ENCODE measurements around the gene ASB10.
A peak's percentile ranks its signal among the peaks of the same experiment; 100 is the strongest.

The ASB10 gene

GRCh38 chr7:151189038-151189437 lies 2.0 kb upstream of the ASB10 start:
- no peak for DNase-seq (ENCODE audit: extremely low read depth in 1 of 2, low read depth in 1 of 2)

GRCh38 chr7:151188252-151188542 lies 1.1 kb upstream of the ASB10 start:
- DNase-seq (ENCODE audit: extremely low read depth in 1 of 2, low read depth in 1 of 2) = no peak

DNA sequence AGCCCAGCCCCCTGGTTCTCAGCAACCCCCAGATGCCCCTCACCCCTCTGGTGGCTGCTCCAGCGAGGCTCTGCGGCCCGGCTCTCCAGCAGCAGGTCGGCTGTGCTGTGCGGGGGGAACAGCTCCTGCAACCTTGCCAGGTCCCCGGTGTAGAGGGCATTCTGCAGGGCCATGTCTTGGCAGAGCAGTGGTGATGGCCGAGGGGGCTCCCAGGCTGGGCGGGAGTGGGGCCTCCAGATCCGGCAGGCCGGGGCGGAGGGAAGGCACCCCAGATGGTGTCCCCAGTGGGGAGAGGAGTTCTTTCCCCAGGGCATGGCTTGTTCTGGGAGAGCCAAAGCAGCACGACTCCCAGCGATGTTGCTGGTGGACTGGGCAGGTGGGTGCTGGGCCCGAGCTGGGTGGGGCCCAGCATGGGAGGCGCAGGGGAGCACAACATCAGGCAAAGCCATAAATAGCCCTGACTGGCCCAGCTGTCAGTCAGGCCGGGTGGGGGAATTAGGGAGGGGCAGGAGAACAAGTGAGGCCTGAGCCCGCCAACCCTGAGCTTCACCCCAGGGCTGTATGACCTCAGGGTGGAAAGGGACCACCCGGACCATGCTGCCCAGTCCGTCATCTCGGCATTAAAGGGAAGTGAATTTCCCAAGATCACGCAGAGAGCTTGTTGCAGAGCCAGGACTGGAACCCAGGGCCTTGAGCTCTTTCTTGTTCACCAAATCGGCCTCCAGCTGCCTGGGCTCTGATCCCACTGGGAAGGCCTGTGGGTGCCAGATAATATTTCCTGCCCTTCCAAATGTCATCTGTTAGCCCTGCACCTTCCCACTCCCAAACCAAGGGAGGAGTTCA lies 580 bp upstream of the ASB10 start:
- DNase-seq (ENCODE audit: extremely low read depth in 1 of 2, low read depth in 1 of 2) = no peak

DNA sequence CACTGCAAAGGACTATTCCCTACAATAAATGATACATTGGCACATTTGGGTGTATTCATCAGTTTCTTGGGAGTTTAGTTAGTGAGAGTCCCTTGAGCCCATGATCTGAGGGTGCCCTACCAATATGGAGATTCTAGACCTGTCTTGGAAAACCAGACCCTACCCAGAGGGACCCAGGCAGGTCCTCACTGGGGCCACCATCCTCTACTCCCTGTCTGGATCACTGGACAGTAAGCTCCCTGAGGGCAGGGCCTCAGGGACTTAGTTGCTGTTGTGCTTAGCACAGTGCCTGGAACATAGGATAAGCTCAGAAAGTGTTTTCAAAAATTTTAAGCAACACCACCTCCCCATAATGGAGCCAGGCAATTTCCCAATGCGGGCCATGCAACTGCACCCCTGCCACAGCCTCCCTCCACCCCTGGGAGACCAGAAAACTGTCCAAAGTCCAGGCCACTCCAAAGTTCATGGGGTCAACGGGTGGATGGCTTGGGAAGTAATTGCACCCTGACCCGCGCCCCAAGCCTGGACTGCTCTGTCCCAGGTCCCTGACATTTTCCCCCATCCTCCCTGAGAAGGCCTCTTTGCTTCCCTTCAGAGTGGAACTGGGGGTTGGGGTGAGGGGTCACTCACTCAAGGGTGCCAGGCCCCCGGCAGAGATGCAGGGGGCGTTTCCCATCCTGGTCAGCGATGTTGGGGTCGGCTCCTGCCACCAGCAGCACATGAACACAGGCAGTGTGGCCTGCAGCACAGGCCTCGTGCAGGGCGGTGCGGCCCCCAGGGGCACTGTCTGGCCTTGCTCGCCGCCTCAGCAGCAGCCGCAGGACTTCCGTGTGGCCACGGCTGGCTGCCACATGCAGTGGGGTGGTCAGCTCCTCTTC lies 1.0 kb downstream of the ASB10 start:
- DNase-seq (ENCODE audit: extremely low read depth in 1 of 2, low read depth in 1 of 2) = no peak

DNA sequence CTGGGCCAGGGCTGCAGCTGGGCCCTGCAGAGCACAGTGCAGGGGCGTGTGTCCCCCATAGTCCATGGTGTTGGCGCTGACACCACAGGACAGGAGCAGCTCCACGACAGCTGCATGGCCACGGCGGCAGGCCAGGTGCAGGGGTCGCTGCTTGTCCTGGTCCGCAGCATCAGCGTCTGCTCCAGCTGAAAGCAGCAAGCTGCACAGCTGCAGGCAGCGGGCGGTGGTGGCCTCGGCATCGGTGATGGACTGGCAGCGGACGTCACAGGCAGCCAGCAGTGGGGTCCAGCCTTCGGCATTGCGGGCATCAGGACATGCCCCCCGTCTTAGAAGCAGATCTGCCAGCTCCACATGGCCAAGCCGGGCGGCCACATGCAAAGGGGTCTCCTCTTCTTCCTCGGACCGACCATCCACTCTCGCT lies 6.0 kb downstream of the ASB10 start:
- no peak for DNase-seq (ENCODE audit: extremely low read depth in 1 of 2, low read depth in 1 of 2)

- no peak for DNase-seq (ENCODE audit: extremely low read depth in 1 of 2, low read depth in 1 of 2)
These were observed 7.1 kb downstream of the ASB10 start for GRCh38 chr7:151179946-151180345.

- DNase-seq (ENCODE audit: extremely low read depth in 1 of 2, low read depth in 1 of 2) = no peak
These were observed 7.7 kb downstream of the ASB10 start for GRCh38 chr7:151179287-151179860.

GRCh38 chr7:151178831-151179230 lies 8.2 kb downstream of the ASB10 start:
- DNase-seq (ENCODE audit: extremely low read depth in 1 of 2, low read depth in 1 of 2) = no peak

- no peak for DNase-seq (ENCODE audit: extremely low read depth in 1 of 2, low read depth in 1 of 2)
These were observed 8.8 kb downstream of the ASB10 start for GRCh38 chr7:151178236-151178635.

- DNase-seq (ENCODE audit: extremely low read depth in 1 of 2, low read depth in 1 of 2) = no peak
These were observed 9.7 kb downstream of the ASB10 start for GRCh38 chr7:151177310-151177709.

DNA sequence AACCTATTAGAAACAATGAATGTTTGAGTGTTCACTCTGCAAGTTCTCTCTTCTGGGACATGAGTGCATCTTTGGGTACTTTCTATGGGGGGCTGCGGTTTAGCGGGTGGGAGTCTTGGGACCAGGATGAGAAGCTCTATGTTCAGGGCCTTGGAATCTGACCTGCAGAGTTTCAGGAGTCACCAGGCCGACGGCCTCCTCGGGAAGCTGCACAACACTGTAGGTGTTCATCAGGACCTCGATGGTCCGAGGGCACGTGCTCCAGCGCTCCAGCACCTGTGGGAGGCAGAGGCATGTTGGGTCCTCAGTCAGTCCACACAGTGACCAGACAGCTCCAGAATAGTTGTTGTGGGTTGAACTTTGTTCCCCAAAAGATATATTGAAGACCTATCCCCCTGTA lies 10.6 kb downstream of the ASB10 start:
- no peak for DNase-seq (ENCODE audit: extremely low read depth in 1 of 2, low read depth in 1 of 2)

DNA sequence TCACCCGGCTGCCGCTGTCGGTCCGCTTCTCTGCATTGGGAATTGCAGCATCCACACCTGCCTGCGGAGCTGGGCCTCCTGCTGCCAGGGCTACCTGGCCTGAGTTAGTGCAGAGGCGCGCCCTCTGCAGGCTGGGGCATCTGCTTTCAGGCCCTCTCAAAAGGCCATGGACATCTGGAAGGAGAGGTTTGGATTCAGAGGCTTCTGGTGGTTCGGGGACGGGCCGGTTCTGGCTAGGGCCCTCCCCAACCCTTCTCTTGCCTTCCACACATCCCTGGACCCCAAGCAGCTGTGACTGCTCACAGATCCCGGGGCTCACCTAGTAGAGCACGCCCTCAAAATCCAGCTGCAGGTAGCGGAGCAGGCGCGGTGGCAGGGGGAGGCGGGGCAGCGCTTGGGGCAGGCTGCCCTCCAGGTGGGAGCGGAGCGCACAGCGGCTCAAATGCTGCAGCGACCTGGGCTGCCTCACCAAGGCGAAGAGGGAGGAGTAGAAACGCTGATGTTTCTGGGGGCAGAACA lies 11.2 kb downstream of the ASB10 start:
- no peak for DNase-seq (ENCODE audit: extremely low read depth in 1 of 2, low read depth in 1 of 2)

- no peak for DNase-seq (ENCODE audit: extremely low read depth in 1 of 2, low read depth in 1 of 2)
These were observed 11.8 kb downstream of the ASB10 start for GRCh38 chr7:151175047-151175792.

- DNase-seq (ENCODE audit: extremely low read depth in 1 of 2, low read depth in 1 of 2) = peak in 1 of 2 donors; percentile 15
These were observed 12.6 kb downstream of the ASB10 start for GRCh38 chr7:151174246-151175046.

GRCh38 chr7:151173386-151174245 lies 13.4 kb downstream of the ASB10 start:
- no peak for DNase-seq (ENCODE audit: extremely low read depth in 1 of 2, low read depth in 1 of 2)

DNA sequence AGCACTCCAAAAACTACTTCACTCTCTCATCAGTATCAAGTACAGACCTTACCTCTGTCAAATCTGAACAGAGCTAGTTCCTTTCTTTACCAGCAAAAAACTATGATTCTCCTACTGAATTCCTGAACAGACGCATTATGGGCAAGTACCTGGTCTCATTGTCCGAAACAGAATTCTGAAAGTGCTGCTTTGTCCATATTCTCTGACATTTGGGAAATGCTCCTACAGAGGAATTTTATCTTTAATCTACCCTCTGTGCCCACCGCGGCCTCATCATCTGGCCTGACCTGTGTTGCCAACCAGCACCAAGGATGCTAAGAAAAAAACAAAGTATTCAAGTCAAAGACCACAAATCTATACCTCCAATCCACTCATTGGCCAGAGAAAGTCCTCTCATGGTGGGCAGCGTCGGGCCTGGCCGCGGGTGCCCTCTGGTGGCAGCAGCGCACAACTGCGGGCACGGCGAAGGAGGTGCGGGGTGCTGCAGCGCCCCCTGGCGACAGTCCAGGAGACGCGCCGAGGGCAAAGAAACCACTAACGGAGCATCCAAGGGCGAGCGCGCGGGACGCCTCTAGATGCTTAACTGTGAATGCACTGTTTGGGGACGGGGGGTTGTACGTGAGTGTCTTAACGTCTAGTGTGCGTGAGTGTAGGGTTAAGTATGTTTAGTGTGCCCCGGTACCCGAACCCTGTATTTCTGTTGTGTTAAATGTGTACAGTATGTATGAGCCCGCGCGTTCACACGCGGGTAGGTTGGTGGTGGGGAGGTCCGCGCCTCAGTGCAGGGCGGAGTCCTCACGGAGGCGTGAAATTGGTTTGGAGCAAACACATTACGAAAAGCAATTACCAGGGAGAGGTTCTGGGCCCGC lies 14.5 kb downstream of the ASB10 start:
- DNase-seq (ENCODE audit: extremely low read depth in 1 of 2, low read depth in 1 of 2) = peak; percentile 60 to 61

DNA sequence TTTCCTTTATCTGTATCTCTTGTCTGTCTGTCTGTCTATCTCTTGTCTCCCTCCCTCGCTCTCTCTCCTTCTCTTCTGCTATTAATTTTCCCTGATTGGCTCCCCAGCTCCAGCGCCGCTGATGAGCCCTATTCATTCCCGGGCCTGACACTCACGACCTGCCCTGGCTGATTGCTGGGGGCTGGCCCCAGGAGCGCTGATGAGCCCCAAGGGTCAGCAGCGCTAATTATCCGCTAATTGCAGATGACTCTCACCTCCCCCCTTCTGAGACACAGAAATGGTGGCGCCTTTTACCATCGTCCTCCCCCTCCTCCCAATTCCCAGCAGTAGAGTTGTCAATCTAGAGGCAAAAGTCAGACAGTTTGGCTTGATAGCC lies 18.3 kb downstream of the ASB10 start:
- DNase-seq (ENCODE audit: extremely low read depth in 1 of 2, low read depth in 1 of 2) = no peak
